Prostate gland (tissue), 2 donors: ENCODE results near the gene LMX1B. TPM values are rescaled to one million over a fixed set of nuclear protein-coding genes. Genes with fewer than 3 reads are reported as not detected.
A peak's percentile ranks its signal among the peaks of the same experiment; 100 is the strongest.

ENCODE experiments used
- DNase-seq: peaks from one replicate; pipeline ENCODE4 v3.0.0-alpha.2; 2019; ENCODE audit warnings: low spot score
- H3K27ac ChIP-seq, 2 donors: fragments of 200-600 bp; sonication (generic); 2 replicates each; pipeline ENCODE4 v1.5.1; 2017 to 2019
- H3K27me3 ChIP-seq: fragments of 200-600 bp; sonication (generic); replicated peaks from 2 replicates; pipeline ENCODE4 v1.5.1; 2019; ENCODE audit not compliant: insufficient read depth
- H3K36me3 ChIP-seq, 2 donors: fragments of 200-600 bp; sonication (generic); 1 replicate in 1 of 2; 2 replicates in 1 of 2; pipeline versions ENCODE4 v1.5.1 to v1.8.1; 2017 to 2019
- H3K4me1 ChIP-seq: fragments of 200-600 bp; sonication (generic); replicated peaks from 2 replicates; pipeline ENCODE4 v1.5.1; 2019
- H3K4me3 ChIP-seq, 2 donors: fragments of 200-600 bp; sonication (generic); 2 replicates each; pipeline ENCODE4 v1.5.1; 2017 to 2019
- H3K9me3 ChIP-seq: fragments of 200-600 bp; sonication (generic); 2 replicates; pipeline ENCODE4 v1.5.1; 2017
- CTCF ChIP-seq, 4 experiments: fragments of 200-600 bp in 2 of 4; fragments of 450-650 bp in 2 of 4; sonication (generic) in 2 of 4; IDR thresholded peaks; 1 replicate in 3 of 4; 2 replicates in 1 of 4; pipeline ENCODE4 v1.5.1; 2016 to 2019; ENCODE audit warnings: antibody characterized with exemption in 4 of 4, mild to moderate bottlenecking in 2 of 4, moderate library complexity in 2 of 4
- POLR2A ChIP-seq: fragments of 450-650 bp; IDR thresholded peaks from one replicate; pipeline ENCODE4 v1.6.1; 2016; ENCODE audit warnings: antibody characterized with exemption, mild to moderate bottlenecking
- POLR2AphosphoS5 ChIP-seq: sonication (generic); formaldehyde crosslinking; IDR thresholded peaks from one replicate; pipeline ENCODE4 v1.6.1; 2017; ENCODE audit warnings: antibody characterized with exemption
- WGBS: methylation state at CpG from one replicate; pipeline ENCODE4 v1.1.5; 2018; 5-methylcytosine and 5-hydroxymethylcytosine counted together
- intact Hi-C: fragments of 100-400 bp; cut with DNase I; formaldehyde crosslinking; loops from one replicate; pipeline ENCODE4 v1.14.2; 2022
- total RNA-seq, 2 donors: library from RNA; depleted of rRNA; stranded (reverse); fragments of >200 nt; gene quantifications; one replicate each; pipeline ENCODE4 v1.1.0, GENCODE V29; 2016

The LMX1B gene
- total RNA-seq, 2 donors from 2014 or later: 0.18 to 2.1 TPM

- TF ChIP-seq CTCF (IDR thresholded peaks at IDR 0.05) (no peak), POLR2AphosphoS5 (no peak), POLR2A (no peak)
- no peaks in the 10 kb centered on the region for H3K36me3 ChIP-seq
- intact Hi-C loops: no loop called here
- no peak overlapping the region for H3K27ac ChIP-seq
- DNase-seq: peak; percentile 47
- H3K27me3 ChIP-seq: peaks cover 18% of the 10 kb centered on the region
- 21% methylated on average over 13 of the region's 13 CpGs for WGBS
- H3K4me1 ChIP-seq: no peaks in the 10 kb centered on the region
- H3K9me3 ChIP-seq: no peaks in the 10 kb centered on the region
- H3K4me3 ChIP-seq: no peak overlapping the region
These were observed 60.1 kb downstream of the LMX1B start for GRCh38 chr9:126673689-126674364.

GRCh38 chr9:126674365-126675146 lies 60.8 kb downstream of the LMX1B start:
- no peaks in the 10 kb centered on the region for H3K9me3 ChIP-seq
- no peak overlapping the region for H3K4me3 ChIP-seq
- no peak overlapping the region for H3K27ac ChIP-seq
- no peaks in the 10 kb centered on the region for H3K36me3 ChIP-seq
- no peak for DNase-seq
- H3K4me1 ChIP-seq: no peaks in the 10 kb centered on the region
- WGBS: 61% methylated on average over 11 of the region's 11 CpGs
- no peak for TF ChIP-seq POLR2A
- no peak for TF ChIP-seq CTCF (IDR thresholded peaks at IDR 0.05)
- no peak for TF ChIP-seq POLR2AphosphoS5
- intact Hi-C loops: no loop called here
- H3K27me3 ChIP-seq: peaks cover 18% of the 10 kb centered on the region

- H3K4me1 ChIP-seq: no peaks in the 10 kb centered on the region
- TF ChIP-seq POLR2AphosphoS5: no peak
- TF ChIP-seq CTCF (IDR thresholded peaks at IDR 0.05): no peak
- no peak for TF ChIP-seq POLR2A
- H3K36me3 ChIP-seq: no peaks in the 10 kb centered on the region
- H3K4me3 ChIP-seq: no peak overlapping the region
- intact Hi-C loops: no loop called here
- H3K27me3 ChIP-seq: peaks cover 18% of the 10 kb centered on the region
- no peaks in the 10 kb centered on the region for H3K9me3 ChIP-seq
- H3K27ac ChIP-seq: no peak overlapping the region
- no peak for DNase-seq
- 72% methylated on average over 8 of the region's 8 CpGs for WGBS
These were observed 61.4 kb downstream of the LMX1B start for GRCh38 chr9:126675147-126675467.

- TF ChIP-seq CTCF (IDR thresholded peaks at IDR 0.05) (no peak), POLR2AphosphoS5 (no peak), POLR2A (no peak)
These were observed 62.5 kb downstream of the LMX1B start for GRCh38 chr9:126676102-126676684.

More at GRCh38 chr9:126676102-126676684, 62.5 kb downstream of the LMX1B start:
- Histone ChIP-seq H3K36me3 (no peaks in the 10 kb centered on the region), H3K27ac (no peak overlapping the region), H3K9me3 (no peaks in the 10 kb centered on the region), H3K4me1 (no peaks in the 10 kb centered on the region), H3K4me3 (no peak overlapping the region), H3K27me3 (peaks cover 18% of the 10 kb centered on the region)
- intact Hi-C loops: no loop called here
- WGBS: 37% methylated on average over 11 of the region's 11 CpGs
- DNase-seq: no peak
